ENCODE measurements around the gene RGS6.

The RGS6 gene

GRCh38 chr14:72303930-72304329, 371.7 kb downstream of the RGS6 start:
- in situ Hi-C loops (cut with MboI; ENCODE audit: low sequenced_read_pairs) = no loop called here

GRCh38 chr14:72305561-72305960, 373.3 kb downstream of the RGS6 start:
- in situ Hi-C loops (cut with MboI; ENCODE audit: low sequenced_read_pairs) = no loop called here

- in situ Hi-C loops (cut with MboI; ENCODE audit: low sequenced_read_pairs) = no loop called here
These were observed 376.8 kb downstream of the RGS6 start for GRCh38 chr14:72308967-72309485.

- in situ Hi-C loops (cut with MboI; ENCODE audit: low sequenced_read_pairs) = no loop called here
These were observed 378.9 kb downstream of the RGS6 start for GRCh38 chr14:72311116-72311515.

- in situ Hi-C loops (cut with MboI; ENCODE audit: low sequenced_read_pairs) = no loop called here
These were observed 379.3 kb downstream of the RGS6 start for GRCh38 chr14:72311516-72311915.

- in situ Hi-C loops (cut with MboI; ENCODE audit: low sequenced_read_pairs) = no loop called here
These were observed 382.7 kb downstream of the RGS6 start for GRCh38 chr14:72314808-72315435.

- in situ Hi-C loops (cut with MboI; ENCODE audit: low sequenced_read_pairs) = no loop called here
These were observed 383.5 kb downstream of the RGS6 start for GRCh38 chr14:72315714-72316113.

GRCh38 chr14:72318648-72319047, 386.4 kb downstream of the RGS6 start:
- in situ Hi-C loops (cut with MboI; ENCODE audit: low sequenced_read_pairs) = no loop called here

GRCh38 chr14:72332046-72332445, 399.8 kb downstream of the RGS6 start:
- in situ Hi-C loops (cut with MboI; ENCODE audit: low sequenced_read_pairs) = no loop called here

- in situ Hi-C loops (cut with MboI; ENCODE audit: low sequenced_read_pairs) = no loop called here
These were observed 400.6 kb downstream of the RGS6 start for GRCh38 chr14:72332871-72333270.

- in situ Hi-C loops (cut with MboI; ENCODE audit: low sequenced_read_pairs) = no loop called here
These were observed 401.1 kb downstream of the RGS6 start for GRCh38 chr14:72333357-72333756.

GRCh38 chr14:72336311-72336980, 404.2 kb downstream of the RGS6 start:
- in situ Hi-C loops (cut with MboI; ENCODE audit: low sequenced_read_pairs) = no loop called here

GRCh38 chr14:72341237-72341636, 409.0 kb downstream of the RGS6 start:
- in situ Hi-C loops (cut with MboI; ENCODE audit: low sequenced_read_pairs) = no loop called here

GRCh38 chr14:72341686-72342085, 409.5 kb downstream of the RGS6 start:
- in situ Hi-C loops (cut with MboI; ENCODE audit: low sequenced_read_pairs) = no loop called here

GRCh38 chr14:72347118-72347517, 414.9 kb downstream of the RGS6 start:
- in situ Hi-C loops (cut with MboI; ENCODE audit: low sequenced_read_pairs) = no loop called here

- in situ Hi-C loops (cut with MboI; ENCODE audit: low sequenced_read_pairs) = no loop called here
These were observed 418.0 kb downstream of the RGS6 start for GRCh38 chr14:72350215-72350614.

GRCh38 chr14:72352012-72352411, 419.8 kb downstream of the RGS6 start:
- in situ Hi-C loops (cut with MboI; ENCODE audit: low sequenced_read_pairs) = no loop called here

GRCh38 chr14:72366619-72367018, 434.4 kb downstream of the RGS6 start:
- in situ Hi-C loops (cut with MboI; ENCODE audit: low sequenced_read_pairs) = no loop called here

GRCh38 chr14:72369106-72369505, 436.9 kb downstream of the RGS6 start:
- in situ Hi-C loops (cut with MboI; ENCODE audit: low sequenced_read_pairs) = no loop called here

- in situ Hi-C loops (cut with MboI; ENCODE audit: low sequenced_read_pairs) = no loop called here
These were observed 444.8 kb downstream of the RGS6 start for GRCh38 chr14:72377016-72377415.

- in situ Hi-C loops (cut with MboI; ENCODE audit: low sequenced_read_pairs) = no loop called here
These were observed 448.2 kb downstream of the RGS6 start for GRCh38 chr14:72380456-72380855.

- in situ Hi-C loops (cut with MboI; ENCODE audit: low sequenced_read_pairs) = no loop called here
These were observed 451.6 kb downstream of the RGS6 start for GRCh38 chr14:72383865-72384264.

- in situ Hi-C loops (cut with MboI; ENCODE audit: low sequenced_read_pairs) = no loop called here
These were observed 455.5 kb downstream of the RGS6 start for GRCh38 chr14:72387726-72388125.

Data from HL-60/S4 (cell line).